ENCODE measurements around the gene PCID2.

The PCID2 gene

DNA sequence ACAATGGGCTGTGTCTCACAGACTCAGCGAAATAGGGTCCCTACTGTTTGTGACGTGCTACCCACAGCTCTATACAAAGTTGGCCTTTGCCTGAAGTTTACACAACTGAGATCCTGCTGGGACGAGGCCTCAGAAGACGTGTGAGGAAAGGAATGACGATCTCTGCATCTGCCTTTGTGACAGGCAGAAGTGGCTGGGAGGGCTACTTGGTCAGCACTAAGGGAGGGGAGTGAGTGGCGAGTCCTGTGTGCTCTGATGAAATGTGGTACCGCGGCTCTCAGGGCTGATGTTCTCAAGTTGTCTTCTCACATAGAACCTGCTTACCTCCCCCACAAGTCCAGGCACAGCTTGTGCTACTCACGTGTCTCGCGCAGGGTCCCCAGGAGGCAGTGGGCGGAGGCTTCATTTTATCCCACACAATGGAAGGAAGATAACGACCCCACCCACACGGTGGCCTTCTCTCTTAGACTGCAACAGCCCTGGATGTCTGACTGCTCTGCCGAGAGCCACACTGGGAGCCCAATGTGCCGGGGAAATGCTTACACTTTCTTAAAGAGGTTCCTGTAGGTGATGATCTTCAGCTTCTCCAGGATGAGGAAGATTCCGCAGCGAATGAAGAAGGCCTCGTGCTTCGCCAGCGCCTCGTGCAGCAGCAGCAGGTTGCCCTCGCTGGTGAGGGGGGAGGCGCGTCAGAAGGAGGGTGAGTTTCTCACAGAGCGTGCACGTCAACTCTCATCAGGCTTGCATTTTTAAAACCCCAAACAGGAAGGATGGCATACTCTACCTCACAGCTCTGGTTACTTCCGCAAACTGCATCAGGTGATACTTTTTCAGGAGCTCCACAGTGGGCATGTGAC, 28.9 kb downstream of the PCID2 start:
- Histone ChIP-seq H3K4me3 (ENCODE audit: insufficient read depth, low read length, poor library complexity, severe bottlenecking) (no peak overlapping the region), H3K9me3 (ENCODE audit: insufficient read depth, low read length) (no peaks in the 10 kb centered on the region), H3F3A (ENCODE audit: insufficient read depth) (no peaks in the 10 kb centered on the region), H2AFZ (ENCODE audit: low read depth, low read length, severe bottlenecking) (no peak overlapping the region), H3K36me3 (ENCODE audit: low read length) (peaks cover 13% of the 10 kb centered on the region), H3K9me2 (replicated peaks; ENCODE audit: insufficient read depth, low read length) (no peaks in the 10 kb centered on the region), H3K27me3 (ENCODE audit: low read length) (no peaks in the 10 kb centered on the region), H3K79me2 (ENCODE audit: insufficient read depth, low read length) (no peaks in the 10 kb centered on the region), H3K27ac (ENCODE audit: low read depth, low read length) (no peak overlapping the region), H4K20me1 (ENCODE audit: low read depth, low read length) (no peaks in the 10 kb centered on the region), H3K4me2 (ENCODE audit: low read depth, low read length, poor library complexity, severe bottlenecking) (no peak overlapping the region), H3K9ac (ENCODE audit: low read length) (no peak overlapping the region)
- TF ChIP-seq, protein P1, sequence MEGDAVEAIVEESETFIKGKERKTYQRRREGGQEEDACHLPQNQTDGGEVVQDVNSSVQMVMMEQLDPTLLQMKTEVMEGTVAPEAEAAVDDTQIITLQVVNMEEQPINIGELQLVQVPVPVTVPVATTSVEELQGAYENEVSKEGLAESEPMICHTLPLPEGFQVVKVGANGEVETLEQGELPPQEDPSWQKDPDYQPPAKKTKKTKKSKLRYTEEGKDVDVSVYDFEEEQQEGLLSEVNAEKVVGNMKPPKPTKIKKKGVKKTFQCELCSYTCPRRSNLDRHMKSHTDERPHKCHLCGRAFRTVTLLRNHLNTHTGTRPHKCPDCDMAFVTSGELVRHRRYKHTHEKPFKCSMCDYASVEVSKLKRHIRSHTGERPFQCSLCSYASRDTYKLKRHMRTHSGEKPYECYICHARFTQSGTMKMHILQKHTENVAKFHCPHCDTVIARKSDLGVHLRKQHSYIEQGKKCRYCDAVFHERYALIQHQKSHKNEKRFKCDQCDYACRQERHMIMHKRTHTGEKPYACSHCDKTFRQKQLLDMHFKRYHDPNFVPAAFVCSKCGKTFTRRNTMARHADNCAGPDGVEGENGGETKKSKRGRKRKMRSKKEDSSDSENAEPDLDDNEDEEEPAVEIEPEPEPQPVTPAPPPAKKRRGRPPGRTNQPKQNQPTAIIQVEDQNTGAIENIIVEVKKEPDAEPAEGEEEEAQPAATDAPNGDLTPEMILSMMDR (IDR thresholded peaks at IDR 0.05; ENCODE audit: insufficient read depth, low read length, poor library complexity, severe bottlenecking): no peak
- TF ChIP-seq EZH2phosphoT487 (conservative IDR thresholded peaks at IDR 0.05; ENCODE audit: low read length): no peak

DNA sequence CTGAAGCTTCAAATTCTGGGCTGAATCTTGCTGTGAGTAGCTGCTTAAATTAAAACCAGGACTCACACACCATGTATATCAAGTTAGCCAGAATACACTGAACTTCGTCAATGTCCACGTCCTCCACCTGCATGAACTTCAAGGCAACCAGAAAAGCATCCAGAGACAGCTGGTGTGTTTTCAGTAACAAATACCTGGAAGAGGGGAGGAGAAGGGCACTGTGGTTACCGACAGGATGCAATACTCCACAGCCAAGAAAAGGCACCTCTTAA, 29.6 kb downstream of the PCID2 start:
- Histone ChIP-seq H3K4me2 (ENCODE audit: low read depth, low read length, poor library complexity, severe bottlenecking) (no peak overlapping the region), H3K9me3 (ENCODE audit: insufficient read depth, low read length) (no peaks in the 10 kb centered on the region), H3K27ac (ENCODE audit: low read depth, low read length) (no peak overlapping the region), H3K79me2 (ENCODE audit: insufficient read depth, low read length) (no peaks in the 10 kb centered on the region), H3F3A (ENCODE audit: insufficient read depth) (no peaks in the 10 kb centered on the region), H3K4me3 (ENCODE audit: insufficient read depth, low read length, poor library complexity, severe bottlenecking) (no peak overlapping the region), H4K20me1 (ENCODE audit: low read depth, low read length) (no peaks in the 10 kb centered on the region), H3K9ac (ENCODE audit: low read length) (no peak overlapping the region), H2AFZ (ENCODE audit: low read depth, low read length, severe bottlenecking) (no peak overlapping the region), H3K9me2 (replicated peaks; ENCODE audit: insufficient read depth, low read length) (no peaks in the 10 kb centered on the region), H3K27me3 (ENCODE audit: low read length) (no peaks in the 10 kb centered on the region), H3K36me3 (ENCODE audit: low read length) (peaks cover 10% of the 10 kb centered on the region)
- no peak for TF ChIP-seq EZH2phosphoT487 (conservative IDR thresholded peaks at IDR 0.05; ENCODE audit: low read length)
- TF ChIP-seq, protein P1 (IDR thresholded peaks at IDR 0.05; ENCODE audit: insufficient read depth, low read length, poor library complexity, severe bottlenecking): no peak

DNA sequence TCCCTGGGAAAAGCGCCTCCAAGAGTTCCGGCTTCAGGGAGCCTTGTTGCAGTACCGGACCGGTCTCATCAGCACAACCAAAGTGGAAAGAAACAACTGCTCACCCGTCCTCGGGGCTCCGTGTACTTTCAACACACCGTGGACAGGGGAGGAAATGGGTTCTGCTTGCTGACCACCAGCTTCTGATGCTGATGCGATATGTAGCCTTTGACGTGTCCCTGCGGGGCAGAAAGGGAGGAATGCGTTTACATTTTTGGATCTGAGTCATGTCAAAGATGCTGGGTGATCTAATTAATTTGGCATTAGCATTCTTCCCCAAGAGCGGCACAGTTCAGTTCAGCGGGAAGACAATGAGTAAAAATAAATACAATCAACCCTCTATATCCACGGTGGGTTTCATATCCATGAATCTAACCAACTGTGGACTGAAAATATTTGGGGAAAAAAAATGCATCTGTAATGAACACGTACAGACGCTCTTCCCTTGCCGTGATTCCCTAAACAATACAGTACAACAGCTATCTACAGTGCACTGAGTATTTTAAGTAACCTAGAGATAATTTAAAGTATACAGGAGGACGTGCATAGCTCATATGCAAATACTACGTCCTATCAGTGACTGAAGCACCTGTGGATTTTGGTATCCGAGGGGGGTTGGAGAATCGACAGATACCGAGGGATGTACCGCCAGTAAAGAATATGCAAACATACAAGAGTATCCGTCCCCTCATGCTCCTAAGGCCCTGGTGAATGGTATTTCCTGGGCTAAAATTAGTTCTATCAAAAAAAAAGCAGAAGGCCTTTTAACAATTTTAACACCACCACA, 30.2 kb downstream of the PCID2 start:
- no peak overlapping the region for H2AFZ ChIP-seq (ENCODE audit: low read depth, low read length, severe bottlenecking)

More for the DNA sequence above, 30.2 kb downstream of the PCID2 start:
- no peaks in the 10 kb centered on the region for H3F3A ChIP-seq (ENCODE audit: insufficient read depth)
- no peak overlapping the region for H3K9ac ChIP-seq (ENCODE audit: low read length)
- no peaks in the 10 kb centered on the region for H4K20me1 ChIP-seq (ENCODE audit: low read depth, low read length)
- H3K9me2 ChIP-seq (replicated peaks; ENCODE audit: insufficient read depth, low read length): no peaks in the 10 kb centered on the region
- no peak overlapping the region for H3K4me3 ChIP-seq (ENCODE audit: insufficient read depth, low read length, poor library complexity, severe bottlenecking)
- no peak overlapping the region for H3K4me2 ChIP-seq (ENCODE audit: low read depth, low read length, poor library complexity, severe bottlenecking)
- no peak for TF ChIP-seq EZH2phosphoT487 (conservative IDR thresholded peaks at IDR 0.05; ENCODE audit: low read length)
- TF ChIP-seq, protein P1 (IDR thresholded peaks at IDR 0.05; ENCODE audit: insufficient read depth, low read length, poor library complexity, severe bottlenecking): no peak
- H3K27ac ChIP-seq (ENCODE audit: low read depth, low read length): no peak overlapping the region
- no peaks in the 10 kb centered on the region for H3K9me3 ChIP-seq (ENCODE audit: insufficient read depth, low read length)
- no peaks in the 10 kb centered on the region for H3K79me2 ChIP-seq (ENCODE audit: insufficient read depth, low read length)
- peaks cover 7% of the 10 kb centered on the region for H3K36me3 ChIP-seq (ENCODE audit: low read length)
- no peaks in the 10 kb centered on the region for H3K27me3 ChIP-seq (ENCODE audit: low read length)
